Measurements from ENCODE around the gene MEGF11. TPM values are rescaled to one million over a fixed set of nuclear protein-coding genes. Genes with fewer than 3 reads are reported as not detected.

The MEGF11 gene
- total RNA-seq, 1 experiment from 2014 or later, result 0.02 TPM

DNA sequence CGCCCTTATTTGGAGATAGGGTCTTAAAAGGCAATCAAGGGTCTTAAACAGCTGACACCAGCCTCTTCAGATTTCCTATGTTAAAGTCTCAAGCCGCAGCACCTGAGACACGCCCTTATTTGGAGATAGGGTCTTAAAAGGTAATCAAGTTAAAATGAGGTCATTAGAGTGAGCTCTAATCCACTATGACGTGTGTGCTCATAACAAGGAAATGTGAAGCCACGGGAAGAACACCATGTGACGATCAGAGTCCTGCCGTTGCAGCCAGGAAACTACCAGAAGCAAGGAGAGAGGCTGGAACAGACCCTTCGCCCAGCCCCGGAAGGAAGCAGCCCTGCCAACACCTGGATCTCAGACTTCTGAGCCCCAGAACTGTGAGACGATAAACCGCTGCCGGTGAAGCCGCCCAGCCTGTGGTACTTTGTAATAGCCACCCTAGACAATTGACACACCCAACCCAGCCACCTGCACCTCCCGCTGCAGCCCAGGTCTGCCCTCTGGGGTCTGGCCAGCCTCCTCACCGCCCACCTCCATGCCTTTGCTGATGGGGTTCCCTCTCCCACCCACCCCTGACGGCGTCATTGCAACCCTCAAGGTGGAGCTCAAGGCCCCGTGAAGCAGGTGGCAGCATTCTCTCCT, 137.9 kb downstream of the MEGF11 start:
- DNase-seq (ENCODE audit: low read depth), result no peak

- DNase-seq (ENCODE audit: low read depth), result no peak
Observed at GRCh38 chr15:66114863-66115425, 138.6 kb downstream of the MEGF11 start.

- no peak for DNase-seq (ENCODE audit: low read depth)
Observed at GRCh38 chr15:66112388-66112787, 141.2 kb downstream of the MEGF11 start.

DNA sequence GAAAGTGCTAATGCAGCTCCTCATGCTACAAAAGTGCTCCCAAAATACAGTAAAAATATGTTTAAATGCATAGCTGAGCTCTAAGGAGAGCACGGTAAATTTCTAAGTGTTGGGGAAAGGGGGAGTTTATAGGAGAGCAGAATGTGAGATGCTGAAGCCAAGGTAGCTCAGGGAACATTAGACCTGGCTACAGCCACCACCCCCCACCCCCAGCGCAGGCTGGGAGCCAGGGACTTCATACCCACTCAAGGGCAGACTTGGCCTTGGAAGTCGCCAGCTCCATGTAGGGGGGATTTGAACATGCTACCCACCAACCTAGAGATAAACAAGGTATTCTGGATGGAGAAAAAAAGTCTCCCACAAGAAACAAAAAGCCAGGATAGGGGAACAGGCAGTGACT, 142.2 kb downstream of the MEGF11 start:
- DNase-seq (ENCODE audit: low read depth), result no peak

GRCh38 chr15:66110864-66111263, 142.7 kb downstream of the MEGF11 start:
- no peak for DNase-seq (ENCODE audit: low read depth)

DNA sequence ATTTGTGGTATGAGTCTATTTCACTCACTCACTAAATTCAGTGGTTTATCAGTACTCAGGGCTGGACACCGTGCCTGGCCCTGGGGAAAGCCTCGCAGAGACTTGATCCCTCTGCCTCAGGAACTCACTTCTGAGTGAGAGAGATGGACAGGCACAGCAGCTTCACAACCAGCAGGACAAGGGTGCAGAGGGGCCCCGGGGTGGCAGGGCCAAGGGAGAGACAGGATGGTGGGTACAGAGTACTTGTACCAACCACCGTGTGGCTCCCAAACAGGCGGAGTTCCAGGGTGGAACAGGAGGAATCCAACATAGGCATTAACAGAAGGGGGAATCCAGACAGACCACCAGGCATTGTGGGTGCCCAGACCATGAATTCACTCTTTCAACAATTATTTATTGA, 143.7 kb downstream of the MEGF11 start:
- DNase-seq (ENCODE audit: low read depth), result no peak

- DNase-seq (ENCODE audit: low read depth), result no peak
Observed at GRCh38 chr15:66108483-66109265, 144.9 kb downstream of the MEGF11 start.

- no peak for DNase-seq (ENCODE audit: low read depth)
Observed at GRCh38 chr15:66107070-66107469, 146.5 kb downstream of the MEGF11 start.

DNA sequence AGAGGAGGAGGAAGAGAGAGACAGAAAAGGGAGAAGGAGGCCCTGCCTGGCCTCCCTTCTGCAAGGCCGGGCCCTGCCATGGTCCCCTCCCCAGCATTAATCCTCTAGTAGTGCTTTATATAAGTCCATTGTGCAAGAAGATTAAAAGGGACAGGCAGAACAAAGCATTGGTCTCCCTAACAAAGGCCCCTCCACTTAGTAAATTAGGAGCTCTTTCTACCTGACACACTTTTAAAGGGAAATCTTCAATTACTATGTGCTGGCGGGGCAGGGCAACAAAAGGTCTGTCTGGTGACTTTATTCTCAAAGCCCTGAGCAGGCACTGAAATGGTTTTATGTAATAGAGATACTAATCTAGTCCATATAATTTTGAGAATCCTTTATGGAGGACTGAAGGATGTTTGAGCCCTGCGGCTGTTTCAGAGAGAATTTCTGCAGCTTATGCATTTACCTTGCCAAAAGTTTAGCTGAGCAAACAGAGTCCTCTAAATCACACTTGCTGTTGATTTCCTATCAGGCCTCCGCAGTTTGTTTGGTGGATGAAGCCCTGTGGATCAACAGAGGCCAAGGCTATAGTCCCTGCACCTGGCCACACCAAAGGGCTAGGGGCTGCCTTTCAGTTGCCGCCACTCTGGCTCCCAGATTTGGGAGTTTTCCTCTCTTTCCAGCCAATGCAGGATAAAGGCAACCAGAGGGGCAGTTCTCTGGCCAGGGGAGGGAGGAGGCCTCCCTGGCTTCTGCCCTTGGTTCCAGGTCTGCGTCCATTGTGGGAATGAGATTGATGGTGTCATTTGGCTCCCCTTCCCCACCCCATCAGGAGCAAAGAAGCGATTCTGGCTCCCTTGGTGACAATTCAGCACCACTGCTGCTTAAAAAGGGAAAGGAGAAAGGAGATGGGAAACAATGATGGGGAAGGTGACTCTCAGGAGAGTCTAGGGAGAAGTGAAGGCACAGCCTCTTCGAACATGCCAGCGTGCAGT, 148.0 kb downstream of the MEGF11 start:
- no peak for DNase-seq (ENCODE audit: low read depth)

- no peak for DNase-seq (ENCODE audit: low read depth)
Observed at GRCh38 chr15:66103293-66103590, 150.3 kb downstream of the MEGF11 start.

DNA sequence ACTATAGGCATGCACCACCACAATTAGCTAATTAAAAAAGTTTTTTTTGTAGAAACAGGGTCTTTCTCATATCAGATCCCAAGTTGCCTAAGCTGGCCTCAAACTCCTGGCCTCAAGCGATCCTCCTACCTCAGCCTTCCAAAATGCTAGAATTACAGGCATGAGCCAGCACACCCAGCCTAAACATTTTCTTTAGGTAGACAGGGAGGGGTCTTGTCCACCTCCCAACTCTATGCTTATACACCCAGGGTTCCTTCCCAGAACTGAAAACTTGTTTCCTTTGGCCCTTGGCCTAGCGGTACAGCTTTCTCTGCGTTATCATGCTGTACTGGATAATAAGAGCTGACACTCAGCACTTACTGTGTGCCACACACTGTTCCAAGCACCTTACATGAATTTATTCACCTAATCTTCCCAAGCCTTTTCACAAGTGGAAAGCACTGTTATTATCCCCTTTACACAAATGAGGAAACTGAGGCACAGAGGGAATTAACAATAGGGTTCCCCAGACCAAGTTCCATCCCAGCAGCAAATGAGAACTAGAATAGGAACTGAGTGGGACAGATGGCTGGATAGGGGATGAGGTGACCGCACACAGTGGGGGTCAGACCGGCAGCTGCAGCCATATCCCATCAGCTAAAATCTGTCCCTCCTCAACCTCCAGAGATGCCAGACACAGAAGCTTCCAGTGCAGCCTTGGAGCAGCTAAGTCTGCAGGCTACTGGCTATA, 150.8 kb downstream of the MEGF11 start:
- DNase-seq (ENCODE audit: low read depth), result no peak

GRCh38 chr15:66101715-66102395, 151.7 kb downstream of the MEGF11 start:
- no peak for DNase-seq (ENCODE audit: low read depth)

DNA sequence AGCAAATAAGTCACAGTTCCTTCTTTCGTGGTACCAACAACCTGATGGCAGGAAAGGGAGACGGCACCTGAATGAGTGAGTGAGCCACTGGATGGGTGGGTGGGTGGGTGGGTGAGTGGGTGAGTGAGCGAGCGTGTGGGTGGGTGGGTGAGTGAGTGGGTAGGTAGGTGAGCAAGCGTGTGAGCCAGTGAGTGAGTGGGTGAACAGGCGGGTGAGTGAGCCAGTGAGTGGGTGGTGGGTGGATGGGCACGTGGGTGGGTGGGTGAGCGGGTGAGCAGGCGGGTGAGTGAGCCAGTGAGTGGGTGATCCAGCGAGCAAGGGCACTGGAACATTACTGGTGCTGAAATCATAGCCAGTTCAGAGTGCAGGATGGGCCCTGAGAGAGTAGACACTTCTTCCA, 152.8 kb downstream of the MEGF11 start:
- DNase-seq (ENCODE audit: low read depth), result no peak

- no peak for DNase-seq (ENCODE audit: low read depth)
Observed at GRCh38 chr15:66099950-66100671, 153.4 kb downstream of the MEGF11 start.

DNA sequence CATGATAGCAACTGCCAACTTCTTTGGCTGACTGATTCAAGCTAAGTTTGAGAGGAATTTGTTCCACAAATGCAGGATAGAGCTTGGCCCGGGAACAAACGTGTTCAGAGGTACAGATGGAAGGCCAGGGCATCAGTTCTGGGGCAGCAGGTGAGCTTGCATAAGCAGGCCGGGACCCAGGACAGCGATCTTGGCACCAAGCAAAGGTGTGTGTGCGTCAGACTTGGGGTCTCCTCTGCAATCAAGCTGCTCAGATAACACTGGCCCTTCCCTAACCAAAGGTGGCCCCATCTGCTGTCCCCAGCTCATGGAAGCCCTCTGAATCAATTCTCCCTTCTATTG, 155.6 kb downstream of the MEGF11 start:
- no peak for DNase-seq (ENCODE audit: low read depth)

- DNase-seq (ENCODE audit: low read depth), result no peak
Observed at GRCh38 chr15:66097151-66098021, 156.2 kb downstream of the MEGF11 start.

GRCh38 chr15:66096688-66097058, 156.9 kb downstream of the MEGF11 start:
- no peak for DNase-seq (ENCODE audit: low read depth)

GRCh38 chr15:66095871-66096687, 157.5 kb downstream of the MEGF11 start:
- DNase-seq (ENCODE audit: low read depth), result no peak
